COR-L47 (cell line): ENCODE measurements around the gene COX15.
"Not testable (repeated sequence)": the region's sequence is repeated elsewhere in the genome, so short reads cannot be mapped to it uniquely, and the experiment has no call there.

Source experiments
- DNase-seq: peaks from one replicate; lab custom pipeline; 2025; lab: John Stamatoyannopoulos, UW

The COX15 gene

DNA sequence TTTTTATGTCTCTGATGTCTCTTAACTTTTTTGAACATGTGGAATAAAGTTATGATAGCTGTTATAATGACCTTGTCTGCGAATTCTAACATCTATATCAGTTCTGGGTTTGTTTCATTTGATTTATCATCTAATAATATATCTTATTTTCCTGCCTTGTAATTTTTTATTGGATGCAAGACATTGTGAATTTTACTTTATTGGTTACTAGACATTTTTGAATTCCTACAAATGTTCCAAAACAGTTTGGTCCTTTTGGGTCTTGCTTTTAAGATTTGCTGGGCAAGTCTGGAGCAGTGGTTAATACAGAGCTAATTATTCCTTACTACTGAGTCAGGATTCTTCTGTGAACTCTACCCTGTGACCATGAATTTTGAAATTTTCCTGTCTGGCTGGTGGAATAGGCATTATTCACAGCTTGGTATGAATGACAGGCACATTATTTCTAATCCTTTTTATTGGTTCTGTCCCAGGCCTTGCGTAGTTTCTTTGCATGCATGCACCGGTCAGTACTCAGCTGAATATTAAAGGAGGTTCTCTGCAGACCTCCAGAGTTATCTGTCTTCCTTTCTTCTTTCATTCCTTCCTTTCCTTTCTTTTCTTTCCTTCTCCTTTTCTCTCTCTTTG lies 9.1 kb upstream of the COX15 start:
- DNase-seq: no peak

DNA sequence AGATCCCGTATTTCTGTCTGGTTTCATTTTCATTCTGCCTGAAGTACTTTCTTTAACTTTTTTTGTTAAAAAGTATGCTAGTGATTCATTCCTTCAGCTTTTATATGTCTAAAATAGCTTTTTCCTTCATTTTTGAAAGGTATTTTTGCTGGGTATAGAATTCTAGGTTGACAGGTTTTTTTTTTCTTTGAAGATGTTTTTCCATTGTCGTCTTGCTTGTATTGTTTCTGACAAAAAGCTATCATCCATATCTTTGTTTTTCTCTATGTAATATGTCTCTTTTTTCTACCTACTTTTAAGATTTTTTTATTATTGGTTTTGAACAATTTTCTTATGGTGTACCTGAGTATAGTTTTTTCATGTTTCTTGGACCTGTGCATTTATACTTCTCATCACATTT lies 8.3 kb upstream of the COX15 start:
- DNase-seq: no peak

DNA sequence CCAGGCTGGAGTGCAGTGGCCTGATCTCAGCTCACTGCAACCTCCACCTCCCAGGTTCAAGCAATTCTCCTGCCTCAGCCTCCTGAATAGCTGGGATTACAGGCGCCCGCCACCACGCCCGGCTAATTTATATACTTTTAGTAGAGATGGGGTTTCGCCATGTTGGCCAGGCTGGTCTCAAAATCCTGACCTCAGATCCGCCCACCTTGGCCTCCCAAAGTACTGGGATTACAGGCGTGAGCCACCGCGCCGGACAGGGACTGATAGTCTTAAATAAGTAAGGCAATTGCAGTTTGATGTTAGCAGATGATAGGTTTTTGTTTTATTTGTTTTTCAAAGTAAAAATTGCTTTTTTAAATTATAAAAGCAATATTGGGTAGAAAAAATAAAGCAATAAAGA lies 2.2 kb upstream of the COX15 start:
- not testable (repeated sequence) for DNase-seq

DNA sequence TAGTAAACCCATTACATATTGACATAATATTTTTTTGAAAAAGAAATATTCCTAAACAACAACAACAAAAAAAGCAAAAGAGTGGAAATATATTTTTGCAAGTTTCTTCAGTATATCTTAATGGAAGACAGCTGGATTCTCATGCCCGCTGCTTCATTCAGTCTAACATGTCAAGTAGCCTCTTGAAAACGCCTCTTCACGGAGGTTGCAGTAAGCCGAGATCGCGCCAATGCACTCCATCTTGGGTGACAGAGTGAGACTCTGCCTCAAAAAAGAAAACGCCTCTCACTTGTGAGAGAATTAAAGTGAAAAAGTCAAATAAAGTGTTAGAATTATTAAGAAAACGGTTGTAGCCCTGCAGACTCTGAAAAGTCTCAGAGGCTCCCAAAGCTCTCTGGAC lies 1.4 kb upstream of the COX15 start:
- DNase-seq: no peak

DNA sequence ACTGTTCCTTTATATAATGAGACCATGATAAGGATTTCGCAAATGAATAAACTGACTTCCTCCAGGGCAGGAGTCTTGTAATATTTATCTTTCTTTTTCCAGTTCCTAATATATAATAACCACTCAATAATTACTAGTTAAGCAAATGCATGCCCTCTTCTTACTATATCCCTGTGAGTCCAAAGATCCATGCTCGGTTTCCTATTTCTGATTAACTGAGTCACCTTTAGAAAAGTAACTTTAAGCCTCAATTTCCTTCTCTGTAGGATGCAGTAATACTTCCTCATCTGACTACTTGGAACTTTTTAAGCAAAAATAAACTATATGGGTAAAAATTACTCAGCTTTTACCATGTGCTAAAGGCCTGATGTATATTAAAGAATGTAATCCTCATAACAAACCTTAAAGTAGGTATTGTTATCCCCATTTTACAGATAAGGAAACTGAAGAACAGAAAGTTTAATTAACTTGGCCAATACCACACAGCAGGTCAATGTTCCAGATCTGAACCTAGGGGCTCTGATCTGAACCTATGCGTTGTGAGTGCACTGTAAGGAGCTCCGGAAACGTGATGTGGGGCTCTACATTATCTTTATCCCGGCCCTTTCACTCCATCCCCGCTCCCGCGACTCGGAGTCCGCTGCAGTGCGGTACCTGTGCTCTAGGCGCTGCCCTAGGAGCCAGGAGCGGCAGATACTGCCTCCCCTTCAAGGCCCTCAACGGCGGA lies 458 bp downstream of the COX15 start:
- DNase-seq: no peak

DNA sequence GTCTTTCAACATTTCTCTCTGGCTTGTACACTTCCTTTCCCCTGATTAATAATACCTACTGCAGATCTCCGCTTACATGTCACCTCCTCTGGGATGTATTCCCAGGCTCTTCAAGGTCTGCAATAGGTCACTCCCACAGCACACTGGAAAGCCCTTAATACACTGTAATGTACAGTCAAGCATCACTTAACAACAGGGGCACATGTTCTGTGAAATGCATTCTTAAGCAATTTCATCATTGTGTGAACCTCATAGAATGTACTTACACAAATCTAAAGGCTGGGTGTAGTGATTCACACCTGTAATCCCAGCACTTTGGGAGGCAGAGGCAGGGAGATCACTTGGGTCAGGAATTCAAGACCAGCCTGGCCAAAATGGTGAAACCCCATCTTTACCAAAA lies 1.9 kb downstream of the COX15 start:
- no peak for DNase-seq

DNA sequence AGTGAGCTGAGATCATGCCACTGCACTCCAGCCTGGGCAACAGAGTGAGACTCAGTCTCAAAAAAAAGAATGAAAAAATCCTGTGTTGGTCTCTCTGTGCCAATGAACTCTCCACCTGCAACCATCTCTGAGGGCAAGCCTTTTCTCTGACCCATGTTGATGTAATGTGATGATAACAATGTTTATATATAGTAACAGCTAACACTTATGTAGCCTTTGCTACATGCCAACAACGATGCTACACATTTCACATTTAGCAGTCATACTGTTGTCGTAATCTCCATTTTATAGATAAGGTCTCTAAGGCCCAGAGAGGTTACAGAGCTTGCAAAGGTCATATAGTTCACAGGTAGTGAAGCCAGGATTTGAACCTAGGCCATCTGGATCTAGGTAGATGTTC lies 11.5 kb downstream of the COX15 start:
- no peak for DNase-seq

DNA sequence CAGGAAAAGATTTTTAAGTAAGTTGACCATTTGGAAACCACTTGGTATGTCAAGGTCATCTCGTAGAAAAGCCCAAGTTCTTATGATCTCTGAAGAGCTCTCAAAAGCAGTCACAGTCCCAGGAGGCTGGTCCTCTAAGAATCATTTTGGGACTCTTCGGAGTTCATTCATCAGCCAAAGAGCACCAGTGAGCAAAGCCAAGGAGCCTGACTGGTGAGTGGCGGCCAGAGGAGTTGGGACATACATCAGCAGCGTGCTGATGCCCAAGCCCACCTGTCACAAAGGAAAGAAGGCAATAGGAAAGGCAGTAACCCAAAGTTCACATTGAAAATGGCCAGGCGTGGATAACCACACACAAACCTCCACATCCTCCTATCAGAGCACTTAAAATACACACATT lies 17.5 kb downstream of the COX15 start:
- DNase-seq: no peak

DNA sequence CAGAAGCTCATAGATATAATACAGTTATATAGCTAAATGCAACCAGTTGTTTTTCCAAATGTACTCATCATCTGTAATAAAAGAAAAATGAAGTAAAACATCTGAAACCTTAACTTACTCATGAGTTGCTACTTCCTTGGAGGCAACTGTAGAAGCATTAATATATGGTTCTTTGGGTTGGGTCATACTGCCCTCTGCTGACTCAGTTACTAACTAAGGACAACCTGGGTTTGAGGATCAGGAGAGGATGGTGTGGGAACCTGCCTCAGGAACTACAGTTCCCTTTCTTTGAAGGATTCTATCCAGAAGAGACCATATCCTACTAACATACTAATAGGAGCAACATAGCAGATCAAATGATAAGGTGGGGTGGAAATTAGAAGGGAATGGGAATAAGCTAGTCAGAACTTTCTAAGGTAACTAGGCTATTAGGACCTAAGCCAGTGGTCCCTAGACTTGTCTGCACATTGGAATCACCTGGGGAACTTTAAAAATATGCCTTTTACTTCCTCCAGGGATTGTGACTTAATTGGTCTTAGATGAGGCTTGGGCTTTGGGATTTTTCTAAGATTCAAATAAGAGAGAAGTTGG lies 20.7 kb downstream of the COX15 start:
- peak; percentile 16 for DNase-seq

DNA sequence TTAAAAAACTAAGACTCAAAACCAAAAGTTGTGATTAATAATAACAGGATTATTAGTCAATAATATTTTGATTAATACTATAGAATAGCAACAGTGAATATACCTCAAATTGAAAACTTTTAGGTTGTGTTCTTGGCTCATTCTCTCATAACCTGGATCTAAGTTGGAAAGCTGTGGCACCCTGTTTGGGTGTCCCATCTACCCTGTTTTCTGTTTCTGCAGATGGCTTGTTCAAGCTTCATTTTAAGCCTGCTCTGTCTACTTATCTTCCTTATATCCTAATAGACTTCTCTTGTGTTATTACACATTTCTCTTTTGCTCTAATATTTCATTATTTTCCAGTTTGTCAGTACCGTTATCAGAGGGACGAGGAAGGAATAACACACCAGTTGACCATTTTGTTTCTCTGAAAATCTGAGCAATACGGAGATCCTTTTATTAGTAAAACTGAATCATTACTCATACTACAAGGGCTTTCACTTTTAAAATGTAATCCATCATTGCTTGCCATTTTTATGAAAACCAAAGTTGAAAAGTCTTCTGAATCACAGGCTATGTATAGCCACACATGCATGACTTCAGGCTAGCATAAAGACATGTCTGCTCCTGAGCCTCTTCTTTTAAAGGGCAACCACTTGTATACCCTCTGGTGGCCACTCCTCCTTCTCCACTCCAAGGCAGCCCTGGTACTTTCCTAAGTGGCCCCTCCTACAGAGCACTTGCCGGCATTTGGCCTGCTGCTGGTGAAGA lies 22.3 kb downstream of the COX15 start:
- no peak for DNase-seq

DNA sequence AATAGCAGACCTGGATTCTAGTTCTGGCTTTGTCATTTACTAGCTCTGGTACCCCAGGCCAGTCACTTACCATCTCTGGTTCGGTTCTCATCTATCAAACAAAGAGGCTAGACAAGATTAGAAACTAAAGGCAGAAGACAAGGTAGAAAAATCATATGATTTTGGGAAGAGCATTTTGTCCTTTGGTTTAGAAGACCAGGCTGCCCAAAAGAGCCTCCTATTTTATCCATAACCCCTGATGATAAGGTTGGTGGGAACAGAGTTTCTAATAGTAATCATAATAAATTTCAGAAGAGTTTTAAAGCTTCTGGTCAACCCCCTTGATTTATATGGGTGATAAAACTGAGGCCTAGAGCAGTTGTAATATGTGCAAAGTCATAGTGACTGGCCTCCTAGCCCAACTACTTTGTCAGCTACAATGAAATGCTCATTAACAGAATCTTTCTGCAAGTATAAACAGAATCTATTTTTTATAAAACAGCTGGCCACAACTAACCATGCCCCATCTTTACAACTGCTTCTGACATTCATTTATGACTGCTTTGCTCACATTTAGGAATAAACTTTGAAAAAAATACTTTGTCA lies 23.4 kb downstream of the COX15 start:
- no peak for DNase-seq

DNA sequence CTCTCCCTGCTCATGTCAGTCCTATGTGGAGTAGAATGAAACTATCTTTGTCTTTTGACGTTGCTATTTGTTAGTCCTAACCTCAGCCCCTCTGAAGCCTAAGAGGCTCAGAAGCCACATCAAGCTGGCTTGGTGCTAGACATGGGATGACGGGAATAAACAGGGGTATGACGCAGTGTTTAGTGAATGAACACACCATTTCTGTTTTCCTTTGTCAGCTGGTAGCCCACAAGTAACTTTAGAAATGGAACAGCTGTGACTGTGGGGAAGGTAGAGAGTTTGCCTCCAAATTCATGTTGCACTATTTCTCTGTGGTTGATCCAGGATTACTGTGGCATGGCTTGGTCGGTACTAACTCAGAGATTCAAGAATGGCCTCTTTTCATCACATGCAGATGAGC lies 31.3 kb downstream of the COX15 start:
- no peak for DNase-seq

DNA sequence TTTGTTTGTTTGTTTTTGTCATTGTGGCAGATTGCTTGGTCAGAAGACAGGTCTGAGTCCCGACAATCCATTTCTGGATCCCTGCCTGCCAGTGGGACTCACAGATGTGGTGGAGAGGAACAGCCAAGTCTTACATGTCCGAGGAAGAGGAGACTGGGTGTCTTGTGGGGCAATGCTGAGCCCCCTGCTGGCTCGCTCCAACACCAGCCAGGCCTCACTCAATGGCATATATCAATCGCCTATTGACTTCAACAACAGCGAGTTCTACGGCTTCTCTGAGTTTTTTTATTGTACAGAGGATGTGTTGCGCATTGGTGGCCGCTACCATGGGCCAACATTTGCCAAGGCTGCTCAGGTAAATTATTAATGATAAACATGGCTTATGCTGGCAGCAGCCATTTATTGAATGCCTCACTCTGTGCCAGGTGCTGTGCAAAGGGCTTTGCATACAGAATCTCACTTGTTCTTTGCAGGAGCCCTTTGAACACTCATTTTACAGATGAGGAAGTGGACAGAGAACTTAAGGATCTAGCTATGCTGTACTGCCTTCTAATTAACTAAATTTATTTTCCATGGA lies 33.3 kb downstream of the COX15 start:
- no peak for DNase-seq

DNA sequence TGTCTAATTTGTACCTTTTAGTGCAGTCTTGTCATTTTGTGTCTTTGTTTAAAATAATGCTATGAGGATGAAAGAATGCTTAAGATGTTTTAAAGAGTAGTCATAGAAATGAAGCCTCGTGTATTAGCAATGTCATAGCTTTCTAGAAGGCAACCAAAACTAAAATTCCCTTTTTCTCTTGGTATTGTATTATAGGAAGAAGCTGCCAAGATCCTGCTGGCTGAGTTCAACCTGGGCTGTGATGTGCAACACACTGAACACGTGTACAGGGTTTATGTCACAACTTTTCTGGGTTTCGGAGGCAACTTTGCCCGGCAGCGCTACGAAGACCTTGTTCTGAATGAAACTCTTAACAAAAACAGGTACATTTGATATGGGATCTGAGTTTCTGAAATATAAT lies 36.2 kb downstream of the COX15 start:
- DNase-seq: no peak

DNA sequence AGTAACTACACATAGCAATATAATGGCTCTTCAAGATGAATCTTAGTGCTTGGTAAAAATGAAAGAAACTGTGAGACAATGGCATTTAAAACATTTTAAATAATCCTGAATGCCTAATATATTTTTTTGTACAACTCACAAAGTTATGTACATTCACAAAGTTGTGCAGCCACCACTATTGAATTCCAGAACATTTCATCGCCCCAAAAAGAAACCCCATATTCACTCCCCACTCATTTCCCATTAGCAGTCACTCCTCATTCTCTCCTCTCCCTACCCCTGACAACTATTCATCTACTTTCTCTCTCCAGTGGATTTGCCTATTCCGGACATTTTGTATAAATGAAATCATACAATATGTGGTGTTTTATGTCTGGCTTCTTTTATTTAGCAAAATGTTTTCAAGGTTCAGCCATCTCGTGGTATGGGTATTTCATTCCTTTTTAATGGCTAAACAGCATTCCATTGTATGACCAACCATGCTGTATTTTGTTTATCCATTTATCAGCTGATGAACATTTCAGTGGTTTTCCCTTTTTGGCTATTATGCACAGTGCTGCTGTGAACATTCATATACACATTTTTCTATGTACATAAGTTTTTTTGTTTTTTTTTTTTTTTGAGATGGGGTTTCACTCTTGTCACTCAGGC lies 37.9 kb downstream of the COX15 start:
- DNase-seq: no peak

DNA sequence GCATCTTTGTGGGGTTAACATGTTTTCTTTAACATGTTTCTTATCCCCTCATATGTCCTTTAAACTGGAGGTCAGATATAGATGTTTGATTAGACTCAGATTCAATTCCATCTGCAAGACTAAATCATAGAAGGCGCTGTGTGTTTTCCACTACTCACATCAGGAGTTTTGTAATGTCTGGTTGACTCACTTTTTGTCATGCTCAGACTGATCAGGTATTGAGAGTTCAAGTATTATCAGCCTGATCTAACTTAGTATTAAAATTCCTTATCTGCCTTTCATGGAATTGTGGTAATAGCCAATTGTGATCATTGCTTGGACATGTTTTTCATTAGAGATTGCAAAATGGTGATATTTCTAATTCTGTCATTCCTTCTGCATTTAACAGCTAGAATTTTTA lies 42.5 kb downstream of the COX15 start:
- no peak for DNase-seq

DNA sequence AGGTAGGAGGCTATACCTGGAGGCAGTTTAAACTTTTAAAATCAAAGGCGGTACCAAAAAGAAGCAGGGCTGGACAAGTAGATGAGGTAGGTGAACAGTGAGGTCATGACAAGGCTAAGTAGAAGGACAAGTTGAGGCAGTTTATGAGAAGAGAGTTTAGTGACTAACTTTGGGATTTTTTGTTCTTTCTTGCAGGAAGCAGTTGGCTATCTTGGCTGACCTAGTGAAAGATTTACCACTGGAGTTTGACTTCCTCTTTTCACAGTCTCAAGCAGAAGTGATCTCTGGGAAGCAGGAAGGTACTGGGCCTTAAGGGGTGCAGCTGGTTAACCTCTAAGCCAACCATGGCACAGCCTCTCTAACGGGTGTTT lies 46.3 kb downstream of the COX15 start:
- no peak for DNase-seq

DNA sequence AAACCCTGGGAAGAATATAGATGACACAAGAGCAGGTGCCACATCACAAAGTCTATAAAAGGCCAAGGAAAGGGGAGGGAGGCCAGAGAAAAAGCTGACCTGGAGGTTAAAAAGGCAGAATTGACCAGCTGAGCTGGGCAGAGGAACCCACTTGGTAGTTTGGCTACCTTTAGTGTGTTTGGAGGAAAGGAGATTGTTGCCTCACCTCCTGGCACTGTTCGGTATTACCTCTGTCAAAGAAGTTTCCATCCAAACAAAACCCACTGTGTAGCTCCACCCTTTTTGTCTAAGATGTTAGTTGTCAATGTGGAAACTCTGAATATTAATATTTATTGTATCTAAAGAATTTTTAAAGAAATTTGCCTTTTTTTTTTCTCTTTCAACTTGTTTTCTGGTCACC lies 49.2 kb downstream of the COX15 start:
- no peak for DNase-seq
